ENCODE measurements around the gene DENND5A.
A peak's percentile ranks its signal among the peaks of the same experiment; 100 is the strongest.

DENND5A gene

DNA sequence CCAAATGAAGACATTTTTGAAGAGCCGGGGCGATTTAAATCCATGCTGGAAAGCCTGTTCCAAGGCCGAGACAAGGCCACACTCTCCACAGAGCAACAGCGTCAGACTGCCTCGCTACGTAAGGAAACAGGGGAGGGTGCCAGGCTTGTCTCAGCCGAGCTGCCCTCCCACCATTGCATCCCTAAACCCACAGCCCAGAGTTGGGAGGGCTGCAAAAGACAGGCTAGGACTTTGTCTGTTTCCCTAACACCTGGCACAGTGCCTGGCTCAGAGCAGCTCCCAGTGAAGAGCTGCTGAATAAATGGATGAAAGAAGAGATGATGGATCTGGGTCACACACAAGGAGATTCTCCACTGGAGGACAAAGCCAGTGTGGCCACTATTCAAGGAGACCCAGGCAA is 122.4 kb downstream of the DENND5A start:
- Mint-ChIP-seq H3K27ac (no peak overlapping the region), H3K4me1 (peaks cover 7% of the 10 kb centered on the region), H3K36me3 (ENCODE audit: low read depth) (peaks cover 68% of the 10 kb centered on the region), H3K27me3 (ENCODE audit: low read depth) (no peaks in the 10 kb centered on the region), H3K4me3 (no peak overlapping the region), H3K9me3 (no peaks in the 10 kb centered on the region)
- TF ChIP-seq, protein P1, sequence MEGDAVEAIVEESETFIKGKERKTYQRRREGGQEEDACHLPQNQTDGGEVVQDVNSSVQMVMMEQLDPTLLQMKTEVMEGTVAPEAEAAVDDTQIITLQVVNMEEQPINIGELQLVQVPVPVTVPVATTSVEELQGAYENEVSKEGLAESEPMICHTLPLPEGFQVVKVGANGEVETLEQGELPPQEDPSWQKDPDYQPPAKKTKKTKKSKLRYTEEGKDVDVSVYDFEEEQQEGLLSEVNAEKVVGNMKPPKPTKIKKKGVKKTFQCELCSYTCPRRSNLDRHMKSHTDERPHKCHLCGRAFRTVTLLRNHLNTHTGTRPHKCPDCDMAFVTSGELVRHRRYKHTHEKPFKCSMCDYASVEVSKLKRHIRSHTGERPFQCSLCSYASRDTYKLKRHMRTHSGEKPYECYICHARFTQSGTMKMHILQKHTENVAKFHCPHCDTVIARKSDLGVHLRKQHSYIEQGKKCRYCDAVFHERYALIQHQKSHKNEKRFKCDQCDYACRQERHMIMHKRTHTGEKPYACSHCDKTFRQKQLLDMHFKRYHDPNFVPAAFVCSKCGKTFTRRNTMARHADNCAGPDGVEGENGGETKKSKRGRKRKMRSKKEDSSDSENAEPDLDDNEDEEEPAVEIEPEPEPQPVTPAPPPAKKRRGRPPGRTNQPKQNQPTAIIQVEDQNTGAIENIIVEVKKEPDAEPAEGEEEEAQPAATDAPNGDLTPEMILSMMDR (IDR thresholded peaks at IDR 0.05; ENCODE audit: unreplicated experiment in 3 of 3), result no peak

DNA sequence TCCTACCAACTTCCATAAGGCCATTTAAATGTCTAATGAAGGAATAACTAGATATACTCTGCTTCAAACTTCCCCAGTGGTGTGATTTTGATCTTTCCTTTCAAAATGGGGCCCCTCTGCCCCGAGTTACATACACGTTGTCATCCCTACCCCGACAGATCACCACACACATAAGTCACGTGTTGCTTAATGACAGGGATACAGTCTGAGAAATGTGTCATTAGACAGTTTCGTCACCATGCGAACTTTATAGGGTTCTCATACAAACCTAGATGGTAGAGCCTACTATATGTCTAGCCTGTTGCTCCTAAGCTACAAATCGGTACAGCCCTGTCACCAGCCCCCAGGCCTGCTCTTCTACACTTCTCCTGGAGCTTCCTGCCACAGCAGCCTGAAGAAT is 124.0 kb downstream of the DENND5A start:
- peaks cover 57% of the 10 kb centered on the region for H3K36me3 Mint-ChIP-seq (ENCODE audit: low read depth)
- no peak overlapping the region for H3K4me3 Mint-ChIP-seq
- no peaks in the 10 kb centered on the region for H3K27me3 Mint-ChIP-seq (ENCODE audit: low read depth)
- H3K27ac Mint-ChIP-seq, result no peak overlapping the region
- no peaks in the 10 kb centered on the region for H3K9me3 Mint-ChIP-seq
- TF ChIP-seq, protein P1 (IDR thresholded peaks at IDR 0.05; ENCODE audit: unreplicated experiment in 3 of 3), result no peak
- peaks cover 9% of the 10 kb centered on the region for H3K4me1 Mint-ChIP-seq

DNA sequence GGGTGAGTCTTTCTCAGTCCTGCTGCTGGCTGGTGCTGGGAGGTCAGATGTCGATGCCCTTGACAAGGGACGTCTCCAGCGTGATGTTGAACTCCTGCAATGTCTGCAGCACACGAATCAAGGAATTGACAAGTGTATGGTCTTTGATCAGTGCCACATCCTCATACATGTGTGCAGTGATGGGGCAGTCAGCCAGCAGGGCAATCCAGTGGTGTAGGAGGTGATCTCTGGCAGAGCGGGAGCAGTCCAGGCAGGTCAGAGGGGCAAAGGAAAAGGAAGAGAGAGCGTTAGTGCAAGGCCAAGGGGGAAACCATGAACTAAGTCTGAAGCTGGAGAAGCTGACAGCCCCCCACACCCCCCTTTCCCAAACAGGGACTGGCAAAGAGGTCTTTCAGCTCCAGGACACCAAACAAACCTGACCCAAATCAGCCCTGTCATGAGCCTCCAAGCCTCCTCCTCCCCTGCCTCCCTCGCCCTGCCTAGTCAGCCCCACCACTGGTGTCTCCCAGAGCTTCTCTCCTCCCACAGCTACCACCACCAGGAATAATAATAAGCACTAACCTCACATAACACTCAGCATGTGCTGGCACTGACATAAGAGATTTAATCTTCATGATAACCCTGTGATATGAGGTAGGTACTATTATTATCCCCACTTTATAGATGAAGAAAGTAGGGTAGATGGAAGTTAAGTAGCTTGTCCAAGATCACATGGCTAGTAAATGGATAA is 125.4 kb downstream of the DENND5A start:
- Mint-ChIP-seq H3K27me3 (ENCODE audit: low read depth) (no peaks in the 10 kb centered on the region), H3K27ac (peak overlapping the region in 1 of 3 experiments; percentile 16), H3K36me3 (ENCODE audit: low read depth) (peaks cover 52% of the 10 kb centered on the region), H3K9me3 (no peaks in the 10 kb centered on the region), H3K4me1 (peaks cover 9% of the 10 kb centered on the region), H3K4me3 (no peak overlapping the region)
- TF ChIP-seq, protein P1 (IDR thresholded peaks at IDR 0.05; ENCODE audit: unreplicated experiment in 3 of 3), result no peak

DNA sequence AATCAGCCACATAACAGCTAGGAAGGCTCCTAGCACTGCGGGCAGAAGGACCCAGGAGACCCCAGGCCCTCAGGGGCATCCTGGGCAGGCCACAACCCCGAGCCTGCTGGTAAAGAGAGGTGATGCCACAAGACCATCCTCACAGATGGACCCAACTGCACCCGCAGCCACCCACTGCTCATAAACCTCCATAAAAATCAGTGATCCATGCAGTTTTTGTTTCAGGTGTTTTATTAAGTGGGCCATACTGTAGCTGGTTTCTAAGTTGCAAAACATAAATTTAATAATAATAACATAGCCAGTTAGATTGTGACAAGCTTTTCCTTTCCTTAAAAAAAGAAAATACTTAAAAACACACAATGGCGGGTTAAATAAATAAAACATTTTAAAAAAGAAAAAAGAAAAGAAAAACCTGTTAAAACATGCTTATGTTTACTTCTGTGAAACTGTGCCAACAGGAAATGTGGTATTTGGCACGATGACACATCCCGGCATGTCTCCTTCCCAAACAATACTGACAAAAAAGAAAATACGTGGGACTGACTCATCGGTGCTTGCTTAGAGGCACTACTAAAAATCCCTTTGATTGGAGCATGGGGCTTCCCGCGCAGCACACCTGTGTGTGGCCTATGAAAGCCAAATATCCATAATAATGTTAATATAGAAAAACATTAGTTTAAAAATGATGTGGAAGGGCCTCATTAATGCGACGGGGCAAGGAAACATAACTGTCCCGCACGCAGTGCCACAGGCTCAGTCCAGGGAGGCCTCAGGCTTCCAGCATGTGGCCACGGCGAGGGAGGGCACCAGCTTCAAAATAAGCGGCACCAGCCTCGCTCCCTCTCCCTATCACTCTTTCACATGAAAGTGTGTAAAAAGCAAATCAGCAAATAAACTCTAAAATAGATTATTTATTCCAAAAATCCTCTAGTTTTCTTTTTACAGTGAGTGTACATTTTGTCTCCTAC is 126.3 kb downstream of the DENND5A start:
- peaks cover 55% of the 10 kb centered on the region for H3K36me3 Mint-ChIP-seq (ENCODE audit: low read depth)
- no peaks in the 10 kb centered on the region for H3K9me3 Mint-ChIP-seq
- H3K27me3 Mint-ChIP-seq (ENCODE audit: low read depth), result no peaks in the 10 kb centered on the region
- H3K4me3 Mint-ChIP-seq, result no peak overlapping the region
- TF ChIP-seq, protein P1 (IDR thresholded peaks at IDR 0.05; ENCODE audit: unreplicated experiment in 3 of 3), result no peak
- H3K27ac Mint-ChIP-seq, result no peak overlapping the region
- H3K4me1 Mint-ChIP-seq, result peaks cover 9% of the 10 kb centered on the region

DNA sequence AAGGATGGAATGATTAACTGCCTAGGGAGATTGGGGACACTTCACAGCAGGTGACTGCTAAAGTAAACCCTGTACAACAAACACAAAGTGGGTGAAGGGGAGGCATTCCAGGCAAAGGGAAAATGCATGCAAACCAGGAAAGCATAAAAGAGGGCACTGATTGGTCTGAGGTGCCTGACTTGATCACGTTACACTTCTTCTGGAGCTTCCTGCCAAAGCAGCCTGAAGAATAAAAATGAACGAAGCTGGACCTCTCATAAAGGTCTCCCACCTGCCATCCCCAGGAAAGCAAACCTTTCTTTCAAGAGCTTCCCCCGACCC is 127.1 kb downstream of the DENND5A start:
- Mint-ChIP-seq H3K27me3 (ENCODE audit: low read depth) (no peaks in the 10 kb centered on the region), H3K36me3 (ENCODE audit: low read depth) (peaks cover 57% of the 10 kb centered on the region), H3K4me1 (peaks cover 9% of the 10 kb centered on the region), H3K9me3 (no peaks in the 10 kb centered on the region), H3K27ac (peak overlapping the region in 1 of 3 experiments; percentile 5), H3K4me3 (no peak overlapping the region)
- TF ChIP-seq, protein P1 (IDR thresholded peaks at IDR 0.05; ENCODE audit: unreplicated experiment in 3 of 3), result no peak
